GM18867 (cell line): ENCODE data around the gene SPTAN1.
"Not testable (repeated sequence)": the region's sequence is repeated elsewhere in the genome, so short reads cannot be mapped to it uniquely, and the experiment has no call there.

Source experiments
- ATAC-seq: cut with Tn5 transposase; IDR thresholded peaks from one replicate; pipeline ENCODE4 v1.9.1; 2021; ENCODE audit warnings: mild to moderate bottlenecking, moderate library complexity; ENCODE audit not compliant: unreplicated experiment

The SPTAN1 gene

GRCh38 chr9:128656416-128657343 lies 104.3 kb downstream of the SPTAN1 start, which contains the start of gene DYNC2I2:
DYNC2I2 (minus strand) TSS chr9:128656847; CDS start chr9:128656726, 121 bp downstream.
- peak; percentile 72 for ATAC-seq

GRCh38 chr9:128657344-128657704 lies 104.9 kb downstream of the SPTAN1 start:
- no peak for ATAC-seq

- no peak for ATAC-seq
These were observed 105.4 kb downstream of the SPTAN1 start for GRCh38 chr9:128657796-128658195.

- not testable (repeated sequence) for ATAC-seq
These were observed 114.1 kb downstream of the SPTAN1 start for GRCh38 chr9:128666481-128666941.

- ATAC-seq, result no peak
These were observed 117.4 kb downstream of the SPTAN1 start for GRCh38 chr9:128669786-128670185.

- no peak for ATAC-seq
These were observed 123.0 kb downstream of the SPTAN1 start for GRCh38 chr9:128675382-128675781.

- ATAC-seq, result no peak
These were observed 125.4 kb downstream of the SPTAN1 start for GRCh38 chr9:128677794-128678193.
